SH-SY5Y (cell line): Measurements from ENCODE around the gene OSBPL7.

ENCODE experiments used
- GATA2 ChIP-seq: IDR thresholded peaks from 2 replicates; pipeline ENCODE4 v1.6.1; 2011; ENCODE audit warnings: mild to moderate bottlenecking, low read depth, low read length
- GATA3 ChIP-seq: IDR thresholded peaks from 2 replicates; pipeline ENCODE4 v1.6.1; 2011; ENCODE audit warnings: low read depth, mild to moderate bottlenecking, low read length, moderate library complexity

GRCh38 chr17:47831934-47832327 is 10.3 kb upstream of the OSBPL7 start:
- no peak for TF ChIP-seq GATA2
- TF ChIP-seq GATA3, result no peak
